Stimulated activated CD4-positive, alpha-beta T cell treated with anti-CD3 and anti-CD28 coated beads, Interleukin-1b, Interleukin-23, amount 100 ng/mL, for 48 hours (primary cell): ENCODE results near the gene ATP5F1D.

ENCODE experiments used
- DNase-seq: peaks from one replicate; pipeline ENCODE4 v3.0.0-alpha.2; 2020

ATP5F1D gene

GRCh38 chr19:1248139-1248785 is 6.7 kb downstream of the ATP5F1D start, which contains the start of gene MIDN:
Gene MIDN (plus strand): TSS chr19:1248583. CDS start chr19:1250297, 1,714 bp downstream.
- peak; percentile 67 for DNase-seq

- DNase-seq: peak; percentile 81
Measured at GRCh38 chr19:1248786-1249297, 7.3 kb downstream of the ATP5F1D start.

DNA sequence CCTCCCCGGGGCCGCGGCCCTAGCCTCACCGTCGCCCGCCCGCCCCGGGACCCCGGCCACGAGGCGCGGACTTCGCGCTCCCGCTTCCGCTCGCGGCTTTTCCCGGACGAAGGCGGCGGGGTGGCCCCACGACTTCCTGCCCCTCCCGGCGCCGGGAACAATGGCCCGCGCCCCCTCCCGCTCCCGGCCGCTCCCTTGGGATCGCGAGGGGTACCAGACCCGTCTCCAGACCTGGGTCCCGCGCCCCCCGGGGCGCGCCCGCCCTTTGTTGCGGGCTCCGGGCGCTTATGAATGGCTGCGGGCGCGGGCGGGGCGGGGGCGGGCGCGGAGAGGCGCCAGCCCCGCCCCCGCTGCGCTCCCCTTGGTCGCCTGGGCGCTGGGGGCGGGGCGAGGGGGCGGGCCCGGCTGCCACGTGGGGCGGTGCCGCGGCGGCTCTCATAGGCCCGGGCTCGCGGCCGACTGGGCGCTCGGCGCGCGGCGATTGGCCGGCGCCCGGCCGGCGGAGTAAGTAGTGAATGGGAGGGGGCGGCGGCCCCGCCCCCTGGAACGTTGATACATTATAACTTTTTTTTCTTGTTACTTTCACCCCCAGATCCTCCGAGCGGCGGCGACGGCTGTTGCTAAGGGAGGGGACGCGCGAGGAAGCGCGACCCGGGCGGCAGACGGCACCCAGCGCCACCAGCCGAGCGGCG is 7.9 kb downstream of the ATP5F1D start:
- peak; percentile 93 for DNase-seq

GRCh38 chr19:1249990-1250436 is 8.5 kb downstream of the ATP5F1D start:
- no peak for DNase-seq

- no peak for DNase-seq
Measured at GRCh38 chr19:1250437-1251260, 9.1 kb downstream of the ATP5F1D start.

DNA sequence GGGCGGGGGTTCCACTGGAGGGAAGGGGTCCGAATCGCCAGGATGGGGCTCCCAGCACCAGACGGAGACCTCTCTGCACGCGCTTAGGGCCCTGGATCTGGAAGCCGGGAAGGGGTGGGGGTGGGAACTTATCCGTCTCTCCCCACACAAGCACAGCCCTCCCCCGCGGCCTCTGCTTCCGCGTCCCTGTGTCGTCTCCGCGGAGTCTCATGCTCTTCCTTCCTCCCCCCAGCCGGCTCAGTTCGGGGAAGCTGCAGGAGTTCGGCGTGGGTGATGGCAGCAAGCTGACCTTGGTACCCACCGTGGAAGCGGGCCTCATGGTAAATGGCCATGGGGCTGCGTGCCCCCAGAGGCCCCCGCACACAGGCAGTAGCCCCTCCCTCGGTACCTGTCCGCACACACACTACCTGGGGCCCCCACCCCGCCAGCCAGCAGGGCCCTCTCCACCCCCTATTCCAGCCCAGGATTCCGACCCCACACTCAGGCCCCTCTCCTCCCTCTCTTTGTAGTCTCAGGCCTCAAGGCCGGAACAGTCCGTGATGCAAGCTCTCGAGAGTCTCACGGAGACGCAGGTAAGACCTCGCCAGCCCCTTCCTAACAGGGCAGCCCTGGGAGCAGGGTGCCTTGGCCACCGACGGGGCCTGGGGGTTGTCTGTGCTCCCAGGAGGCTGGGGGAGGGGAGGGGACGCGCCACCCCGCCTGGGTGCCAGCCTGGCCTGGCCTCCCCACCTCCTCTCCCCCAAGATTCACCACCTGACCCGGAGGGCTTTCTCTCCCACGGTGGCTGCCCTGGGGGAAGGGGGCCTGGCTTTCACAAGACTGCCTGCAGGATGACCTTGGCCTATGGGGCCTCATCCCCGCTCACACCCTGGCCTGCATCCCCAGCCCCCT is 10.0 kb downstream of the ATP5F1D start:
- DNase-seq: peak; percentile 67

DNA sequence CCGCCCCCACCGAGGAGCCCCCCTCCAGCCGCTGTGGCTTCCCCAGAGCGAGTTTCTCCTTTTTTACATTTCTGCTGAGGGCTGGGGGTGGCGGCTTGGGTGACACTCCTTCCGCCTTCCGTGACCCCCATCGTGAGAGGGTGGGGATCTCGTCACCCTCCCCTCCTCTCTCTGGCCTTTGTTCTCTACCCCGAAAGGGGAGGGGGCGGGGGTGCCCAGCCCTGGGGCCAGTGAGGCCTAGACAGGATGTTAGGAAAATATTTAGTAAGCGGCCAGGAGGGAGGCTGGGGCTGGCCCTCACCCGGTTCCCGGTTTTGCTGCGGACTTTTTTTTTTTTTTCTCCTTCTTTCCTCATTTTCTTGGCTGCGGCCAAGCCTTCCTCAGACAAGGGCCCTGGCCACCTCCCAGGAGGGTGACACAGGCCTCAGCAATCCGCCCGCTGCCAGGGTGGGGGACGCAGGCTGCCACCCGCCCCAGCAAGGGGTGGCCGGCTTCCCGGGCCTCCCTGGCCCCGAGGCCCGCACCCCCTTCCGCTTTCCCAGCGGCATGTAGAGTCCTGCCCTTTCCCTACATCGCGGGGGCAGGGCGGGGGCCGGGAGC is 10.8 kb downstream of the ATP5F1D start:
- DNase-seq: peak; percentile 61

- peak; percentile 81 for DNase-seq
Measured at GRCh38 chr19:1252821-1253513, 11.4 kb downstream of the ATP5F1D start.

DNA sequence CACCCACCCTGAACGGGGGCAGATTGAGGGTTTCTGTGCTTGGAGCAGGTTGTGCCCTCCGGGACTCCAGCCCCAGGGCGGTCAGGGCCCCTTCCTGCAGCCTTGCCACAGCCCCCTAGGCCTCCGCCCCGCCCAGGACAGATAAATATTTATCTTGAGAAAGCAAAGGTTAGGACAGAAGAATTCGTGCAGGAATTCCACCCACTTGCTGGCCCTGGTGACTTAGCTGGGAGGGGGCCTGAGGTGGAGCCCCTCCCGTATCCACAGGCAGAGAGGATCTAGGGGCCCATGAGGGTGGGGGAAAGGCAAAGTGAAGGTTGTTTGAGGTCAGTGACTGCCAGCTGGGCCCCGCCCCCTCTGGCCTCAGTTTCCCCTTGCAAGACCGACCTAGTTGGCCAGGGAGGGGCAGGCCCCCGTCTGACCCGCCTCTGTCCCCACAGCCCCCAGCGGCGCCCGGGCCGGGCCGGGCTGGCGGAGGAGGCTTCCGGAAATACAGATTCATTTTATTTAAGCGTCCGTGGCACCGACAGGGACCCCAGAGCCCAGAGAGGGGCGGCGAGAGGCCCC is 12.0 kb downstream of the ATP5F1D start:
- DNase-seq: no peak

- DNase-seq: no peak
Measured at GRCh38 chr19:1254081-1254527, 12.6 kb downstream of the ATP5F1D start.

DNA sequence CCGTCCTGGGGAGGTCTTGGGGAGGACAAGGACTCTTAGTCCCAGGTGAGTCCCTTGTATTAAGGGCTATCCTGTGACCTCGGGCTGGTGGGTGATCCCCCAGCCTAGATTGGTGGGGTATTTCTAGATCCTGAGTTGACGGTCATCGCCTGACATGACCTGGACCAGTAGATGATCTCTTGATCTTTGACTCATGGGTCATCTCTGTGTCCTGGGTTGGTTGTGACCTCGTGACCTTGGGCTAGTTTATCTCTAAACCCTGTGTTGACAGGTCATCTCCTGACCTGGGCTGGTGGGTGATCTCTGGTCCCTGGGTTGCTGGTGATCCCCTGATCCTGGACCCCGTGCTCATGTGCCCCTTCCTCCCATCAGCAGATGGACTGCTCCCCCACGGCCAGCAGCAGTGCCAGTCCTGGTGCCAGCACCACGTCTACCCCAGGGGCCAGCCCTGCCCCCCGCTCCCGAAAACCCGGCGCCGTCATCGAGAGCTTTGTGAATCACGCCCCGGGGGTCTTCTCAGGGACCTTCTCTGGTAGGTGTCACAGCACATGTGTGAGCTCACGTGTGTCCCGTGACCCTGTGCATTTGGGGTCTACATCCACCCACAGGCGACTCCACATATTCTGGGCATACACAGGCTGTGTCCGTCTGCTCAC is 13.1 kb downstream of the ATP5F1D start:
- no peak for DNase-seq

DNA sequence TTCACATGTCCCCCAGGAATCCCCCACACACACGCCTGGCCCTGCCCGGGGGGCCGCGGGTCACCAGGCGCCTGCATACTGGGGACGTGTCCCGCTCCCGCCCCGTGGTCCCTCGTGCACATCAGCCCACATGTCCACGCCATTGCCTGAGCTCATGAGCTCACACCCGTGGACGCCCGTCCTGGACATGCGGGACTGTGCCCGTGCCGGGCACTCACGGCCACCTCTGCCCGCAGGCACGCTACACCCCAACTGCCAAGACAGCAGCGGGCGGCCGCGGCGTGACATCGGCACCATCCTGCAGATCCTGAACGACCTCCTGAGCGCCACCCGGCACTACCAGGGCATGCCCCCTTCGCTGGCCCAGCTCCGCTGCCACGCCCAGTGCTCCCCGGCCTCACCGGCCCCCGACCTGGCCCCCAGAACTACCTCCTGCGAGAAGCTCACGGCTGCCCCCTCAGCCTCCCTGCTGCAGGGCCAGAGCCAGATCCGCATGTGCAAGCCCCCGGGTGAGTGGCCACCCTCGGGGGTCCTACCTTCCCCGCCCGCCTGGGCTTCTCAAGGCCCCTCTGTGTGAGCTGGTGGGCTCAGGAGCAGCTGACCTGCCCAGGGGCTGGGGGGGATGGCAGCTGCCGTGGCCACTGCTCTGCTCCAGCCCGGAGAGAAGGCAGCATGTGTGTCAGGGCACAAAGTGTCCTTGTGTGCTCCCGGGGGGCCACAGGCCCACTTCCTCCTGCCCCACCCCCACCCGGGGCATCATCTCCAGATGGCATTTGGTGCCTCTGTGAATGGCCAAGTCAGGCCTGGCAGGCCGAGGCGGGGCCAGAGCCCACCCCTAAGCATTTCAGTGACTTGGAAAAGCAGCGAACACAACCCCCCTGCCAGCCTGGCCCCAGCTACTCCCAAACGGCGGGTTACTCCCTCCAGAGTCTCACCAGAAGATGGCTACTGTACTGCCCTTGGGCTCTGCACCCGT is 13.9 kb downstream of the ATP5F1D start:
- no peak for DNase-seq

GRCh38 chr19:1256646-1257474 is 15.3 kb downstream of the ATP5F1D start:
- DNase-seq: no peak

DNA sequence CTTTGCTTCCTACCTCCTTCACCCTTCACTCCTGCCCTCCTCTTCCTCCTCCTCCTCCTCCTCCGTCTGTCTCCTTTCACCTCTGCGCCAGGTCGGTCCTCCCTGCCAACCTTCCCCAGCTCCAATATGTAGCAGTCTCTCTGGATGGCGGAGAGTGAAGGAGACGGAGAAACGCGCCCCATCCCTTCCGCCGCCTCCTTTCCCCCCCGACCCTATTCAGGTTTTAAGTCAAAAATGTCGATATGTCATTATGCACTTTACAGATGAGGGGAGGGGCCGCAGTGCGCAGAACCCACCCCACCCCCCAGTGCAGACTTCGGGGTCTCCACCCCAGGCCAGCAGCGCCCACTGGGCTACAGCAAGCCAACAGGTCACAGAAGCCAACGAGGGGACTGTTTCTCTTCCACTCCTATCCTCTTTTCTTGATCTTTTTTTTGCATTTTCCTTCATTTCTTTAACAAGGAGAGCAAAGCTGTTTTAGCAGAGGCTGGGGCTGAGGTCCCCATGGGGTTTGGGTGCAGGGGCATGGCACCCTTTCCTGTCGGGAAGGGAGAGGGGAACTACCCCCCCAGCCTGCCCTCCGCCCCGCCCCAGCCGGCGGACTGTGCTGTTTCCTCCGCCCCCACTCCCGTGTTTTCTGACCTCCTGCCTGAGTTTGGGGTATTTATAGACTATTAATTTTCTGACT is 16.1 kb downstream of the ATP5F1D start:
- DNase-seq: no peak

DNA sequence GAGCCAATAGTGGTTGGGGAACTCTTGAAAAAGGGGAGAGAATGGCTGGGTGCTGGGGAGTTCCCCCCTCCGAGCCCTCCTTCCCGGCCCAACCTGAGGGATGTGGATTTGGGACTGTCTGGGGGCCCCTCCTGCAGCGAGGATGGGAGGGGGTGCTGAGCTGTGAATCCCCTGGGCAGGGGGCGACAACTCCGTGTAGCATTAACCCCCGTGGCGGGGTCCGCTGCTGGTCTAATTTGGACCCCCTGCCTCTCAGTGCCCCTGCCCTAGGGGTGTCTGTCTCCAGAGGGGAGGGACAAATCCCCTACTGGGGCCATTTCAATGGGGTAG is 16.6 kb downstream of the ATP5F1D start:
- DNase-seq: no peak

- DNase-seq: no peak
Measured at GRCh38 chr19:1258707-1259205, 17.2 kb downstream of the ATP5F1D start.

DNA sequence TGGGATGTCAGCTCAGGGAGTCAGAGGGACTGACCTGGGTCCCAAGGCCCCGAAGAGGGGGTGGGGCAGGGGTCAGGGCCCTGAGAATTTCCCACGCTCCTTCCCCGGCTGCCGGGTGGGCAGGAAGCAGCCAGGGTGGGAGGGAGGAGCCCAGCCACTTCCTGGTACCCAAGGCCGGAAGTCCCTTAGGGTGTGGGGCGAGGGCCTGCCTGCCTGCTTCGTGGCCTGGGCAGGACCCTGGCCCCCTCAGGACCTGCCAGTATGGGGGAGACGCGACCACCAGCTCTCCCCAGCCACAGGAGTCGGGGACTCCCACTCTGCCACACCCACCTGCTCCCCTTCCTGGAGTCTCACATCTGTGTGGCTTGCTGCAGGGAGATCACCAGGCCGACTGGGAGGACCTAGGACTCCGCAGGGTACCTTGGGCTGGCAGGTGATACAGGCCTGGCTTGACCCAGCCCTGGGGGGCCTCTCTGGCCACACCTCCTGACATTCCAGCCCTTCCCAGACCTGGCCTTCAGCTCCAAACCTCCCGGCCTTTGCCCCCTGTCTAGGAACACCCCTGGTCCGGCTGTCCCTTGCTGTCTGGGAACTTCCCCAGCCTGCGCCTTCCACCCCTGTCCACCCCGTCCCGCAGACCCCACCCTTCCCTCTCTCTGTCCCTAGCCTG is 17.8 kb downstream of the ATP5F1D start:
- DNase-seq: peak; percentile 66
